ENCODE measurements around the gene LRRC47.

The LRRC47 gene

DNA sequence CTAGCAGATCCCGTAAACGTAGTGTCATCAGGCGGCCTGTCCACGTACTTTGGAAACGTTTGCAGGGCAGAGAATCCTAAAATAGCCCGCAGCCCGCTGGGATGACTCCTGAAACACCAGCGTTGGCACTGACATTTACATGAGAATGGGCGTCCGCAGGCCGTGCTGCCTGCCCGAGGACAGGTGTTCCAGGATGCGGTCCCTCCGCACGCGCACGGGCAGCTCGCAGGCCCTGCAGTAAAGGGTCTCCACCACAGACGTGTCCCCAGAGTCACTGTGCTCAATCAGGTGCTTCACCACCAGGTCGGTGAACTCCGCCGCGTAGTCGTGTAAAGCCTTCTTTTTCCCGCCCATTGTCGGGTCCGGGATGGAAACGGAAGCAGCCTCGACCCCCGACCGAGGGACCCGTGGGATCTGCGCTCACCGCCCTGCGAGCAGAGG lies 49.9 kb downstream of the LRRC47 start:
- DNase-seq = peak; percentile 13

DNA sequence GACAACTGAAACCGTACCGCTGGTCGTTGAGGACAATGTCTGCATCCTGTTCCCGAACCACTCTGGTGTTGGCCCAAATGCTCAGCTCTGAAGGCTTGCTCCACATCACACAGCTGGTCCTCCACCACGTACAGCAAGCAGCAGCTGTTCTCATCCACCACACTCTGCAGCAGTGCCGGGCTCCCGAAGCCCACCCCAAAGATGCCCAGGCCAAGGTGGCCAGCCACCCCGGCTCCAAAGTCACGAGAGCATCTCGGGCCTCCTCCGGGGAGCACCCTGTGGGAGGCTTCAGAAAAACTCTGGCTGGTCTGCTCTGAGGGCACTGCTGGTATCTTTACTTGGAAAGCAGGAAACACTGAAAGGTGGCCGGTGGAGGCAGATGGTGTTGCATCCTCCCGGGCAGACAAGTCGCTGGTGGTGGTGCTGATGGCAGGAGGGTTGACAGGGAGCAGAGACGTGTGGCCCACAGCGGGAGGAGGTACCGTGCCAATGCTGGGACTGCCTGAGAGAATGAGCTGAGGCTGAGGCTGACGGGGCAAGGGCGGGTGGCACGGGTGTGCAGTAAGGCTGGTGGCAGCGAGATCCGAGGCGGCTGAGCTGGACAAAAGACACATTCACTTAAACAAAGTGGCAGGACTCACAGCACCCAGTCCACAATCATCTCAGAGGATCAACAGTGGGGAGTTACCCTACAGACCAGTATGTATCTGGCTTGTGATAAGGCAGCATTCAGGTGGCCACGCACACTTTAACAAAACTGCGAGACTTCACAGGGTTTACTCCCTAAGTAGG lies 50.5 kb downstream of the LRRC47 start:
- DNase-seq = no peak

DNA sequence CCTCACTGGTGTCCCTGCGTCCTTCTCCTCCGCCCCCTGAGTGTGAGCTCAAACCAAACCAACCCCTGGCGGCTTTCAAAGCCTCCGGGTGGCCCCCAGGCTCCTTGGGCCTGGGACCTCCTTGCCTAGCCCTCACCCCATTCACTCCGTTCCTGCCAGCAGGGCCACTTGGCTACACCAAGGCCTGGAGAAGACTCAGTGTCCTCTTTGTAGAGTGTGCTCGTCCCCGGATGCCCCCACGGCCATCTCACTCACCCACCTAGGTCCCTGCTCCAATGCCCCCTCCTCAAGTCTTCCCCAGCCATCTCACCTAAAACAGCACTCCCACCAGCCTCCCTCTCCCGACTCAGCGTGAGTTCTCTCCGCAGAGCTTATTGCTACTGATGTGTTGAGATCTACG lies 51.2 kb downstream of the LRRC47 start:
- DNase-seq = no peak

DNA sequence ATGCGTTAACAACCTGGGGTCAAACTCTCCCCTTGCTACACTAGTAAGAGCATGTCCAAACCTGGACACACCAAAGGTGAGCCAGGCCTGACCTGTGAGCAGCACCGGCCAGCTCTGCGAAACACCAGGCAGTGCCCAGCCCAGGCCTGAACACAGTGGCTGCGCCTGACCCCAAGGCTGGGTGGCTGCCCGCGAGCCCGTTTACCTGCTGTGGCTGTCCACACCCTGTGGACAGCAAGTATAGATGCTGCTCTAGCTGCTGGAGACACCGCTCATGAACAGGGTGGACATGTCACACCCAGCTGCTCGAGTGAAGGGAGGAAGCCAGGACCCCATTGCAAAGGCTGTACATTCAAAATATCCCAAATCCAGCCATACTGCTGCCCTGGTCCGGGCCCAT lies 51.7 kb downstream of the LRRC47 start:
- DNase-seq = no peak

DNA sequence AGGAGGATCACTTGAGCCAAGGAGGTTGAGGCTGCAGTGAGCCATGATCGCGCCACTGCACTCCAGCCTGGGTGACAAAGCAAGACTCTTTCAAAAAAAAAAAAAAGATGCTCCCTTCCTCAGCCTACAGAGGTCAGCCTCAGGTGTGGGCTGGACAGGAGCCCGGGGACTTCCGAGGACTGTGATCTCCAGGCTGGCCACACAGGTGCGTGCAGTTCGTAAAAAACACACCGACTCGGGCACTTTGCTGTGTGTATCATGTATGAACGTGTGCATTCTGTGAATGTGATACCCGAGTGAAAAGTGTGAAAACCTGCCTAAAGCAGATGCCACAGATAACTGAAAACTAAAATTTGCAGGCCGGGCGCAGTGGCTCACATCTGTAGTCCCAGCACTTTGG lies 52.5 kb downstream of the LRRC47 start:
- no peak for DNase-seq

DNA sequence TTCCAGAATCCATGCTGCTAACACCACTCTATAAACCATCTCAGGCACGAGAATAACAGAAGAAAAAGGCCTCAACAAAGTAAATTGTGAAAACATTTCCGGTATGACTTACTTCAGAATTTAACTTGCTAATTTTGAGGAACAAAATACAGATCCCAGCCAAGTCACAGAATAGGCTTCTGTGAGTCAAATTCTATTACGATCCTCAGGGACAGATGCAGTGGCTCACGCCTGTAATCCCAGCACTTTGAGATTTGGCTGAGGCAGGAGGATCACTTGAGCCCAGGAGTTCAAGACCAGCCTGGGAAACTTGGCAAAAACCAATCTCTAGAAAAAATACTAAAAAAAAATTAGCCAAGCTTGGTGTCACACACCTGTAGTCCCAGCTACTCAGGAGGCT lies 52.9 kb downstream of the LRRC47 start:
- DNase-seq = no peak

DNA sequence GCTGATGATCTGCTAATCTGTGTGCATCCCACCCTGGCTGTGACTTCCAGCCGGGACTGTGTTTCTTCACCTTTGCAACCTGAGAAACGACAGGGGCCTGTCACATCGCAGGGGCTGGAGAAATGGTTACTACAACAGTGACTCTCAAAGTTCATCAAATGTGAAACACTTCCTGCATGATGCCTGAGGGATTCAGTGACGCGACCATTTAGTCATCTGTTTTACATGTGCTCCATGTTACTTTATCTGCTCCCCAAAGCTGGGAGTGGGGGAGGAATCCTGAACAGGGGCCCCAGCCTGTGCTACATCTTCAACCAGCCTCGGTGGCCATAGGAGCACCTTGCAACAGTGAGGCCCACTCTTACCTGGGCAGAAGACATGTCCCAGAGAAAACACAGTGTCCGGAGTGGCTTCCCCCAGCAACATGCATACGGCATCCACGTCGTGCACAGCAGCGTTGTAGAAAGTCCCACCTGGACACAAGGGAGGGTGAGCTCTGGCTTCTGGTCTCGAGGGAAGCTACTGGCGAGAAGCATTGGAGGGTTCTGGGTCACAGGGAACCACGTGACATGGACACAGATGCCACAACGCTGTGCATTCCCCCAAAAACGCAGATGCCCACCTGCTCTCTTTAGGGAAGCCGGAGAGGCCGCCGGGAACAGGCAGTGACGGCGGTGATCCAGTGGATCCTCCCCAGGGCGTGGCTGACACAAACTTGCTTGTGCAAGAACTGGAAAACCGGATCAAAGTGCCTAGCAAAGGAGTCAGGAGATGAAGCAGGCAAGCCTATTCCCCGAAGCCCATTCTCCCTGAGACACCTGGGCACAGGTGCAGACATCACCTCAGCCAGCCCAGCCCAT lies 53.6 kb downstream of the LRRC47 start:
- DNase-seq = no peak

DNA sequence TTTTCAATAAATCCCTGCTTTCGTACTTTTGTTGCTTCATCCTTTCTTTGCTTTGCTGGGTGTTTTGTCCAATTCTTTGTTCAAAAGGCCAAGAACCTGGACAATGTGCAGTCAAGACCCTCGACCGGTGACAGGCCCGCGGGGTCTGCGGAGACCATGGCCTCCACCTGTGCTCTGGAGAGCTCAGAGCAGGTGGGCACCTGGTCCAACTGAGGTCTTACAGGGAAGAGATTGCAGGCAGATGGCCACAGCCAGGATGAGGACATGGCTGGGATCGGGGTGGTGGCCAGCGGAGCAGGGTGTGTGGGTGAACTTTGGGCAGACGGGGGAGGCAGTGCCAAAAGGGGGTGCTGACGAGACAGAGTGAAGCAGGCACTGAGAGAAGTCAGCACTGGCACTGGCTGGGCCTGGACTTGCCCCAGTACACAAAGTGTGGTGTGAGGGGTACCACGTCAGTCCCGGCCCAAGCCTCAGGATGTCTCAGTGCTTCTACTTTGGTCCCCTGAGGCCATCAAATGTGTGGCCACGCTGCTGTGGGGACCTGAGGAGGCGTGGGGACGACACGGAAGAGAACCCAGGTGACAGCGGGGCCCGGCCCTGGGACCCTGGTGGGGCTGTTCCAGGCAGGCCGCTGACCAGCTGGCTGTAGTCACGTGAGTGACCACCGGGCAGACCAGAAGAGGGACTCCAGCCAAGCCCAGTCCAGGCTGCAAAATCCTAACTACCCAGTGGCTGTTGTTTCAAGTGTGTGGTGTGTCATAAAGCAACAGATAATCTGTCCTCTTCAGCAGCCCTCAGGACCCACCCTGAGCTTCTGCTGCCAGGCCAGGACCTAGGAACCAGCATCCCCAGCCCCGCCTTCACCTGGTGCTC lies 54.5 kb downstream of the LRRC47 start:
- no peak for DNase-seq

DNA sequence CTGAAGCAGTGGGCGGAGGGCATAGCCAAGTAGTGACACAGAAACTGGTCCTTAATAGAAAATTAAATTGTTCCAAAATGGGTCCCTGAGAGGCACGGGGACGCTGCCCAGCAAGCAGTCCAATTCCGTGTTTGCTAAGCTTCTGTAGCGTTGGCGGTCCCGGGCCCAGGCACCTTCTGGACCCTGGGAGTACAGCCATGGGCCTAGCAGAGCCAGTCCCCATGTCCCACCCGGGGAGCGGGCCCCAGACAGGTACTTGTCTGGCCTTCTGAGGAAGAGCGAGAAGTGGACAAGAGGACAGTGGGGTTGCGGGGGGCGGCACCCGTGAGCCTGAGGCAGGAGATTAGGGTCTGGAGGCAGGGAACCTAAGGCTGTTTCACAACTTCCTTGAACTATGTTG lies 55.5 kb downstream of the LRRC47 start:
- no peak for DNase-seq

DNA sequence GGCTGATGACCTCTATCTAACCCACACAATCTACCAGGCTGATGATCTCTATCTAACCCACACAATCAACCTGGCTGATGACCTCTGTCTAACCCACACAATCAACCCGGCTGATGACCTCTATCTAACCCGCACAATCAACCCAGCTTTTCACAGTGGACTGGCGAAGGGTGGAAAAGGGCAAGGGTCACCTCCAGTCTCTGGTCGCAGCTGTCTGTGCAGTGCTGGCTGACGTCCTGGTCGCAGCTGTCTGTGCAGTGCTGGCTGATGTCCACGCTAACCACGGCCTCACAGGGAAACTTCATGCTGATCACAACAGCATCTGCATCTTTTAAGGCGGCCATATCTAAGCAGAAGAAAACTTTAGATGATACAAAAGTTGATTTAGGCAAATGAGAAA lies 56.3 kb downstream of the LRRC47 start:
- no peak for DNase-seq

DNA sequence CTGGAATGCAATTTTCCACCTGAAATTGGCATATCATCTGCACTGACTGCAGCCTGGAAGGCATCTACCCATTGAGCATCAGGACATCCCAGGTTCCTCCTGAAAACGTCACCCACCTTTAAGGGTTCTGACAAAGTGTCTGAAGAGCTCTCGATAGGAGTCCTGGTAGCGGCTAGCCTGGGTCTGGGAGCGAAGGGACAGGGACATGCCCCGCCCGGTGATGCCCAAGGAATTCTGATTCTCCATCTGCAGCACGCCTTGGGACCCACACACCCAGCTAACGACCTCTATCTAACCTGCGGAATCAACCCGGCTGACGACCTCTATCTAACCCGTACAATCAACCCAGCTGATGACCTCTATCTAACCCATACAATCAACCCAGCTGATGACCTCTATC lies 57.4 kb downstream of the LRRC47 start:
- no peak for DNase-seq

DNA sequence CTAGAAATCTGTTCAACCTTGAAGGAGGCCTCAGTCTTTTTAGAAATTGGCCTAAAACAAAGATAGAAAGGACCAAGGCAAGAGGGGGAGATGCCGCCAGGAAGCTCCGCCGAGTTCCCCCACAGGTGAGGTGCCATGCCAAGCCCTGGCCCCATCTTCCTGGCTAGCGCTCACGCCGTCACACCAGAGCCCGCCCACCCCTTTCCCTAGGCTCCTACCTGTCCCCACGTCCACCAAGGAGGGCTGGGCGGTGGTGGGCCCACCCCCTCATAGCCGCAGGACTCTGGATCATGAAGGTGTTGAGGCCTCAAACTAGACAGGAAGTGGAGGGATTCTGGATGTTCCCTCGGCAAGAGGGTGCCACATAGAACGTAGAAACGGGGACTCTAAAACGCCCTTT lies 59.6 kb downstream of the LRRC47 start:
- DNase-seq = no peak

DNA sequence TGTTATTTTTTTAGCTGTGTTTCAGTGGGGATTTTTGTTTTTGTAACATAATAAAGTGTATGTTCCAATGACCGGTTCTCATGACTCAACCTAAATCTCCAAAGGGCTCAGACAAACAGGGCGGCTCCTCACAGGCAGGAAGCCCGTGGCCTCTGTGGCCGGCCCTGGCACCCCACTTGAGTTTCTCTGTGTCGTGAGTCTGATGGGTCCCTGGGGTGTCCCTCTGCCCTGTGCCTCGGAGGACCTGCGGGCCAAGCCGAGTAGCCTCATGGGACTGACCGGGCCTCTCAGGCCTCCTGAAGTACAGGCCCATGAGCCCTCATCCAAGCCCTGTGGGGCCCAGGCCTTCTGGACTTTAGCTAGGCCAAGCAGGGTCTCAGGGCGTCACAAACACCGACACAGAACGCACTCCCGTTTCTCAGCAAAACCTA lies 60.2 kb downstream of the LRRC47 start:
- no peak for DNase-seq

DNA sequence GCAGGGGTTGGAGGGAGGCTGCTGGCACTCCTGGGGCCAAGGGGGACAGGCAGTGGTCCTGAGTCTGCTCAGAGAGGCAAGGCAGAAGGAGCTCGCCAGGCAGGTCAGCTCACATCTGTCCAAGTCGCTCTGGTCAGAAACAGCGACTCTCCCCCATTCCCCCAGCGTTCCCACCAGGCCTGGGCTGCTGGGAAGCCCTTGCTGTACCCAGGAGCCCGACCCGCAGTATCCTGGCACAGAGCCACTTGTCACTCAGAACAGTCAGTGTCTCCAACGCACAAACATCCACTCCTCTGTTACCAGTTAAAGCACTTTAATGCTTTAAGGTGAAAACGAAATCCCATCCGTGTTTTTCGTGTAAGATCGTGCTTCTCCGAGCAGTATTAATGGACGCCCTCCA lies 60.6 kb downstream of the LRRC47 start:
- no peak for DNase-seq

DNA sequence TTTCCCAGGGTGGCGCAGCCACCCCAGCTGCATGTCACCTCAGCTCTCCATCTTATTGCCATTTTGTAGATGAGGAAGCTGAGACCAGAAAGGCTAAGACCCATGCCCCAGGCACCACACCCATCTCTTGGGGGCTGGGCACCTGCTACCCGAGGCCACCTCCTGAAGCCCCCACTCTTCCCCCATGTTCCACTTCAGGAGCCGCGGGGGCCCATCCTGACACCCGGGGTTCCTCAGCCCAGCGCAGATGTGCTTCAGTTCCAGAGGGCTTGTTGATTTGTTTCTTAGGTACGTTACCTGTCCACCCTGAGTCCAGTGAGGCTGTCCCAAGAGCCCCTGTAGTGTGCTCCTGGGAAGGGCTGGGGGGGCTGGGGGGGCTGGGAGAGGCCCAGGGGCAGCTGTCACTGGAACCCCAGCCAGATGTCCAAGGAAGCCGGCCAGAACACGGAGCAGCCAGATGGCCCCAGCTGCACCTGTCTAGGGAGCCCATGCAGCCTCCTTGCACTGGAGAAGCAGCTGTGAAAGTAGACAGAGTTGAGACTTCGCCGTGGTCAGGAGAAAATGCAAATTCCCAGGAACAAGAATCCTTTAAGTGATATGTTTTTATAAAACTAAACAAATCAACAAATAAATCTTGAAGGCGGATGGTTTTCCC lies 61.1 kb downstream of the LRRC47 start:
- no peak for DNase-seq

DNA sequence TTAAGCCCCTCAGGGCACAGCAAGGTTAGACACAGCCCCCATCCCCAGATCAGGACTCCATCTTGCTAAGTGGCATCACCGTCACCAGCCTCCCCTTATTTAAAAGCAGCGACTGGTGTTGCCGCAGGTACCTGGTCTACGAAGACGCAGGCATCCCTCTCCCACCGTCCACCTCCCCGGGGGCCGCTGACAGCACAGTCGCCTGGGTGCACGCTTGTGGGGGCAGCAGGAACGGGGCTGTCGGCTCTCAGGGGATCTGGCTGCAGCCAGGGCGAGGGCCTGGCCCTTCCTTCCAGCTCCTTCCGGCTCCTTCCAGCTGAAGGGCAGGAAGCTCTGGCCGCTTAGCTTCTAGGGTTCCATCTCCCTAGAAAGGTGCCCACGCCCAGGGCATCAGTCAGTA lies 61.7 kb downstream of the LRRC47 start:
- no peak for DNase-seq

DNA sequence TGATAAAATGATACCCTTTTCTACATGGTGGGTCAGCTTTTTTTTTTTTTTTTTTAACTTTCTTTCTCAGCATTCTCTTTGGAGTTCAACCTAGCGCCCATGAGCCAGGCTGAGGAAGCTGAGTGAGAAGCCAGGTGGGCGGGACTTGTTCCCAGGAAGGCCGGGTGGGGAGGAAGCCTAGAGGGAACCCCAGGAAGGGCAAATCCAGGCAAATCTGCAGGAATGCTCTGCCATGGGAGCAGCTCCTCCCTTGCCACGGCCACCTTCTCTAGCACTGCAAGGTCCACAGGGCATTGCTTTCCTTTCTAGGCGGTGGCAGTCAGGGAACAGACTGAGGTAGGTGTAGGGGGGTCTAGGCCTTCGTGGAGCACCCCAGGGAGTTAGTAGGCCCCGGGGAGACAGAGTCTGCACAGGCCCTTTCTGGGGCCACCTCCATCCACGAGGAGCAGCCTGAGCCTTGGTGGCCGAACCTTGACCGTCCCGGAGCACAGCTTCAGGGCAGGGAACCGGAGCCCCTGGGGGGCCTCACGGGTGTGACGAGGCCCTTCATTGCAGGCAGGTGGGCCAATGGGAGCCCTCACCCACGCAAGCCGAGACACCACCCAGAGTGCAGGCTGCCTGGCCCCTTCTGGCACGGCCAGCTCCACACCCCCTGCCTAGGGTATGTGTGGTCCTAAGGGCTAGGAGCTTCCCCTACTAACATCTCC lies 62.3 kb downstream of the LRRC47 start:
- no peak for DNase-seq

DNA sequence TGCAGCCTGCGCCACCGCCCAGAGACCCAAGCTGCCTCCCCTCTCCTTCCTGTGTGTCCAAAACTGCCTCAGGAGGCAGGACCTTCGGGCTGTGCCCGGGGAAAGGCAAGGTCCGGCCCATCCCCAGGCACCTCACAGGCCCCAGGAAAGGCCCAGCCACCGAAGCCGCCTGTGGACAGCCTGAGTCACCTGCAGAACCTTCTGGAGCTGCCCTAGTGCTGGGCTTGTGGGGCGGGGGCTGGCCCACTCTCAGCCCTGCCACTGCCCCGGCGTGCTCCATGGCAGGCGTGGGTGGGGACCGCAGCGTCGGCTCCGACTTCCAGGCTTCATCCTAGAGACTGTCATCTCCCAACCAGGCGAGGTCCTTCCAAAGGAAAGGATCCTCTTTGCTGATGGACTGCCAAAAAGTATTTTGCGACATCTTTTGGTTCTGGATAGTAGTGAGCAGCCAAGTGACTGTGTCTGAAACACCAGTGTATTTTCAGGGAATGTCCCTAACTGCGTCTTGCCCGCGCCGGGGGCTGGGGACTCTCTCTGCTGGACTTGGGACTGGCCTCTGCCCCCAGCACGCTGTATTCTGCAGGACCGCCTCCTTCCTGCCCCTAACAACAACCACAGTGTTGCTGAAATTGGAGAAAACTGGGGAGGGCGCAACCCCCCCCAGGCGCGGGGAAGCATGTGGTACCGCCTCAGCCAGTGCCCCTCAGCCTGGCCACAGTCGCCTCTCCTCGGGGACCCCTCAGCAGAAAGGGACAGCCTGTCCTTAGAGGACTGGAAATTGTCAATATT lies 63.0 kb downstream of the LRRC47 start:
- DNase-seq = no peak

DNA sequence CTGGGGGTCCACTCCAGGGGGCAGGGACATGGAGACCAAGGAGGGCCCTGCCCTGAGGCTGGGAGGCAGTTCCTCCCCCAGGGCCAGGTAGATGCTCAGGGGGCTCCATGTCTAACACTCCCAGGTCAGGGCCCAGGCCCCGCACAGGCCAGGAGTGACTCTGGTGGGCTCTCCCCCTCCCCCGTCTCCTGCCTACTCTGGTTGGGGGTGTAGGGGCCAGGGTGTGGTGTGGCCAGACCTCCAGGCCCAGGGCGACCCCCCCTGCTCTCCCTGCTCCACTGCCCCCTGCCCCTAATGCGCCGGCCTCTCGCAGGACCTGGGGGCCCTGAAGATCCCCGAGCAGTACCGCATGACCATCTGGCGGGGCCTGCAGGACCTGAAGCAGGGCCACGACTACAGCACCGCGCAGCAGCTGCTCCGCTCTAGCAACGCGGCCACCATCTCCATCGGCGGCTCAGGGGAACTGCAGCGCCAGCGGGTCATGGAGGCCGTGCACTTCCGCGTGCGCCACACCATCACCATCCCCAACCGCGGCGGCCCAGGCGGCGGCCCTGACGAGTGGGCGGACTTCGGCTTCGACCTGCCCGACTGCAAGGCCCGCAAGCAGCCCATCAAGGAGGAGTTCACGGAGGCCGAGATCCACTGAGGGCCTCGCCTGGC lies 63.7 kb downstream of the LRRC47 start:
- DNase-seq = no peak

DNA sequence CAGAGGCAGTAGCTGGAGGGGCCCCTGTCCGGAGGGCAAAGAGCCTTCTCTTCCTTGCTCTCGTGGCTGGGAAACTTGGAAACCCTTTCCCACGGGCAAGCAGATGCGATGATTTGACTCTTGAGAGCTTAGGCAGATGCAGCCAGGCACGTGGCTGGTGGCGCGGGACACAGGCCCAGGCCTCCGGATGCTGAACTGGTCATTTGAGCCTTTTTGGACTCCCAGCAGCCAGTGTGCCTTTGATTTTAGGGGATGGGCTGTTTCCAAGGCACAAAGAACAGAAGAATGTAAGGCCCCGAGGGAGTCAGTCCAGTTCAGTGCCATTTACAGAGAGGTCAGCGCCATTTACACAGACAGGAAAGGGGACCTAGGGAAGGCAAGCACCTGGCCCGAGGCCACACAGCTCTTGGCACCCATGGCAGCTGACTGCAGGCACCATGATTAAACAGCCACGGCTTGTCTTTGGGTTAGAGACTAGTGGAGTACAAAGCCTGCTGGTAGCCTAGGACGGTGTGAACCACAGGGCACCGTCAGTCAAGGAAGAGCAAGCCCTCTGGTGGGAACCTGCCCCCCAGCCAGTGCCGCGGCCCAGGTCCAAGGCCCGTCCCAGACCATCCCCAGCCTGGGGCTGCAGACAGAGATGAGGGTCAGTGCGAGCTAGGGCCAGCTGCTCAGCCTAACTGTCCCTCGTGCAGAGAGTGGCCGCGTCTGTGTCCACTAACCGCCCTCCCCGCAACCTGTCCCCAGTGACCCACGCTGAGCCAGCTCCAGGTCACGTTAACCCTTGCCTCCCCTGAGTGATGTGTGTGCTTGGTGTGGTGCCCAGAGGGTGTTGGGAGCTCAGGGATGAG lies 64.5 kb downstream of the LRRC47 start:
- no peak for DNase-seq
